ENCODE measurements around the gene USH1C.

The USH1C gene

DNA sequence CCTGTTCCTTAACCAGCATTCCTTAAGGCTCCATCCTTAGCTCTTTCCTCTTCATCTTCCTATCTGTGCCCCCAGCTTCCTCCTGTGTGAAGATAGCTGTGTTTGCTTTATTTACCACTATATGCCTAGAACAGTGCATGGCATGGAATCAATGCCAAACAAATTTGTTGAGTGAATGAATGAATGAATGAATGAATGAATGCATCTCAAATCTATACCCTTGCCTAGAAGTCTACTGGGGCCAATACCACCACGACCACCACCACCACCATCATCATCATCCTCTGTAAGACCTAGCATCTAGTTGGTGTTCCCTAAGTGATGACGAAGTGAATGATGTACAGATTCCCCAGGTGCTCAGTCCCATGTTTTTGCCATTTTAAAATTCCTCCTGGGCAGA is 2.0 kb upstream of the USH1C start:
- no peak for DNase-seq

DNA sequence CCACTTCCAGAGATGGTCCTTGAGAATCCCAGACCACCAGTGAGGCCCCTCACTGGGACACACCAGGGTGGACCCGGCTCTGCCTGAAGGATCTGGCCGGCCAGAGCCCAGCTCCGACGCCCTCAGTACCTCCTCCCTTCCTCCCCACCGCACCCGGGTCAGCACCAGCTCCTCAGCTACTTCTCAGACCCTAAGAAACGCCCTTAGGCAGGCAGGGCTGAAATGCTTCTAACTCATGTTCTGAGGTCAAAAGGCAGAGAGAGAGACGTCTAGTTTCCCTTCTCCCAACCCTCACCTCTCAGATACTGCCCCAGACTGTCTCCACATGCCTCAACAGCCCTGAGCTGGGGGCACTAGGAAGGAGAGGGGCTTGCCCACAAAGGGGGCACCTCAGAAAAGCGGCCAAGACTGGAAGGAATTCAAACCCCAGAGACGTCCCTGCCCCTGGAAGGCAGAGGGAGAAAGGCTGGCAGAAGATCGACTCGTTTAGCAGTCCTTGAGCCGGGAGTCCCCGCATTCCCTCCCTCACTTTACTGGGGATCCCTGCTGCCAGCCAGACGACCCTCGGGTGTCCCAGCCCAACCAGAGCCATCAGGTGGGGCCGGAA is 539 bp downstream of the USH1C start:
- DNase-seq, result no peak

DNA sequence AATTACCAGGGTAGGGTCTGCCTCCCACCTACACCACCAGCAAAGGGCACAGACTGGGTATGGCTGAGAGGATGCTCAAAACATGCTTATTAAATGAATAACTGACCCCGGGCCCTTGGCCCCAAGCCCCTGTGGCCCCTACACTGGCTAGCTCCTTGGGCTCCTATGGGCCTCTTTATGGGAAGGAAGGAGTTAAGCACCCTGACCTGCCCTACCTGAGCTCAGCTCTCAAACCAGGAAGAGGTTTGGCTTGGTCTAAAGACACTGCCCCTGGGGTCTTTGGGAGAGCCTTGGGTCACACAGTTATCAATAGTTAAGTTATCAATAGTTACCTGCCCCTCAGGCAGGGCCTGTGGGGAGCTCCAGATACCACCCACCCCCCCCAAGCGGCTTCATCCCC is 1.2 kb downstream of the USH1C start:
- no peak for DNase-seq

DNA sequence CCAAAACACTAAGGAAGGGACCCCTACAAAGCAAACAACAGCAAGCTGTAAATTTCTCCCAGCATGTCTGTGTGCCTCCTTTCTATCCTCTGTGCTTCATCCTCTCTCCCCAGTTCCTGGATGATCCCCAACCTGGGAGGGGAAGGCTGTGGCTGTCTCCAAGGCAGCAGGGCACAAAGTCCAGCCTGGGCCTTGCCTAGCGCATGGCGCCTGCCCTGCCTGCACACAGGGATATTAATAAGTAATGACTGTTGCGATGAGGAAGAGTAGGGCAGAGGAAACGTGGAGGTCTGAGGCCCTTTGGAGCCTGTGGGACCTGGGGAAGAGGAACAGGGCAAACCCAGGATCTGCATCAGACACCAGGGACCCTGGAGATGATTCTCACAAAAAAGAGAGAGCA is 2.0 kb downstream of the USH1C start:
- no peak for DNase-seq

DNA sequence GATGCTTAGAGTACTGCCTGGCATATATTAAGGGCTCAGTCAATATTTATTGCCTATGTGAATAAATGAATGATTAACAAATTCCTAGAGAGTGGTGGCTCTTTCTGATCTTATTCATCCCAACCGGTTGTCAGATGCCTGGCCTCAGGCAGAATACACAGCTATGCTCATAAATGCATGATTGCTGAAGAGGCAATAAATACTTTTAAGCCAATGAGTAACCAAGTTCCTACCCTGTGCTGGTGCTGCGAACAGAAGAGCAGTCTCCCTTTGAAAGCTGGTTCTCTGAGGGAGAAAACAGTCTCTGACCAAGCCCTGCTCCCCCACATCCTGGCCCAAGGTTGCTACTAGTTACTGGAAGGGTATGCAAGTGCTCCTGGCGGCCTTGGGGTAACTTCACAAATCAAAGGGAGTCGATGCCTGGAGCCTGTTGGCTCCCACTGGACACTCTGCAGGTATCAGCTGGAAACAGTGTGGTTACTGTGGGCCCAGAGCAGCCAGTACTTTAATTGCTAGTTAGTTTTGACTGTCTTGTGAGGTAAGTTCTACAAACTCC is 2.8 kb downstream of the USH1C start:
- DNase-seq, result no peak

DNA sequence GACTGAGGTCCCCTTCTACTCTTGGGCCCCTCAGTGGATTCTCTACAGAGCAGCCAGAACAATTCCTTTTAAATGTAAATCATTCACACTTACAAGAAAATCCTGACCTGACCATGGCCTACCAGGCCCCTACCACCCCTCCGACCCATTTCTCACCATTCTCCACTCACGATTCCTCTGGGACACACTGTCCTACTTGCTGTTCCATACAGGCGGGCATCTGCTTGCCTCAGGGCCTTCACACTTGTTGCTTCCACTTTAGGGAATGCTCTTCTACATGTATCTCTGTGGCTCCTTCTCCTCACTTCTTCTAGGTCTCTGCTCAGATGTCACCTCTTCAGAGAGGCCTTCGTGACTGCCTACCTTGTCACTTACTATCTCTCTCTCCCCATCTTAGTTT is 3.4 kb downstream of the USH1C start:
- no peak for DNase-seq

DNA sequence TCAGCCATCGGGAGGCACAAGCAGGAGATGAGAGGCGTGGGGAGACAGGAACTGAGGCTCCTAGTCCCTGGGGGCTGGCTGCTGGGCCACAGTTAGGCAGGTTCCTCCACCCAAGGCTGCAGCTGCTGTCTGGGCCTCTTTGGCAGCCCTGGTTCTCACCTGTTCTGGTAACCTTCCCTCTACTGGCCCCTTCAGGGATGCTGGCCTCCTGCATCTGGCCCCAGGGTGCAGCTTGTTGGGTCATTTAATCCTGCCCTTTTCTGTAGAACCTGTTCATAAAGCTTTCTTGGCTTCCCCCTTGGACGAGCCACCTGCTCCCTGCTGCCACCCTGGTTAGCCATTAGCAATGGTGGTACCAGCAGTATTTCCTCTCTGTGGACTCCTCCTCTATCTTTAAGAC is 5.5 kb downstream of the USH1C start:
- no peak for DNase-seq

DNA sequence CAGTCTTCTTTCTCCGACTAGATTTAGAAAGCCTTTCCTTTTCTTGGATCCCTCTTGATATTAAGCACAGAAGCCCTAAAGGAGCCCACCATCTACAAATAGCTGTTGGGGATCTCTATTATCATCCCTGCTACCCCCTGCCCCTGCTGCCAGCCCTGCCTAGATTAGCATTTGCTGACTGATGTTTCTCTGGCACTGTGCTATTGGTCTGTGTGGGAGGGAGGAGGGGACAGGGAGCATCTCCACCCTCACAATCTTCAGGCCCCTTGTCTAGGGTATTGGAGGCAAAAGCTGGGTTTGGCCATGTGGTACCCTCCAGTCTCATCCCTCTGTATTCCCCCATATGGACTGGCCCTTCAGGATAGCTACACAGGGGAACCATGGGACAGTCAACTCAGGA is 6.2 kb downstream of the USH1C start:
- no peak for DNase-seq

DNA sequence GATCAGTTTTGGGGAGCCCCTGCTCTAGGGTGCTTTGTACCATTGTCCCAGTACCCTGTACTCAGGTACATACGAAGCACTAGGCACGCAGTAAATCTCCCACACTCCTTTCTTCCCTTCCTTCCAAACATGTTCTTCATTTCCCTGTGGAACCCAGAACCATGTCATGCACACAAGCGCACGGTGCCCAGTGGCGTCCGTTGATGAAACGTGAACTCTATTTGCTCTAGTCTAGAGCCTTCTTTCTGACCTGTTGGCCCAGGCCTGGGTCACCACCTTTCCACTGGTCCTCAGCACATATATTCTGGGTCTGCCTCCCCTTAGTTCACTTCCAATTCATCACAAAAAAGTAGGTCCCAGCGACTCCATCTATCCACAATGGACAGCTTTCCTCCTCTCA is 7.0 kb downstream of the USH1C start:
- DNase-seq, result no peak

DNA sequence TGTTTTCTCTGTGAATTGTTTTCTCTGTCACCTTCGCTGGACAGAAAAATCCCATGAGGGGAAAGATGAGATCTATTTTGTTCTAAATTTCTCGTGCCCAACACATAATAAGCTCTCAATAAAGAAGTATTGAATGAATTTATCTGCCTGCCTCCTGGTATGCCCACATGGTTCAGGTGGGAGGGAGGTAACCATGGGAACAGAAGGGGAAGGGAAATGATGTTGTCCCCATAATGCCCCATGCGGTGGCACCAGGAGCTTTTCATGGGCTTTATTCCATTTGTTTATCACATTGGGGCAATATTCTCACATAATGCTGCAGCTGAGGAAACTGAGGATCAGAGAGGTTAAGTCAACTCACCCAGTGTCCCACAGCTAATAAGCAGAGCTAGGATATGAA is 8.7 kb downstream of the USH1C start:
- DNase-seq, result no peak

DNA sequence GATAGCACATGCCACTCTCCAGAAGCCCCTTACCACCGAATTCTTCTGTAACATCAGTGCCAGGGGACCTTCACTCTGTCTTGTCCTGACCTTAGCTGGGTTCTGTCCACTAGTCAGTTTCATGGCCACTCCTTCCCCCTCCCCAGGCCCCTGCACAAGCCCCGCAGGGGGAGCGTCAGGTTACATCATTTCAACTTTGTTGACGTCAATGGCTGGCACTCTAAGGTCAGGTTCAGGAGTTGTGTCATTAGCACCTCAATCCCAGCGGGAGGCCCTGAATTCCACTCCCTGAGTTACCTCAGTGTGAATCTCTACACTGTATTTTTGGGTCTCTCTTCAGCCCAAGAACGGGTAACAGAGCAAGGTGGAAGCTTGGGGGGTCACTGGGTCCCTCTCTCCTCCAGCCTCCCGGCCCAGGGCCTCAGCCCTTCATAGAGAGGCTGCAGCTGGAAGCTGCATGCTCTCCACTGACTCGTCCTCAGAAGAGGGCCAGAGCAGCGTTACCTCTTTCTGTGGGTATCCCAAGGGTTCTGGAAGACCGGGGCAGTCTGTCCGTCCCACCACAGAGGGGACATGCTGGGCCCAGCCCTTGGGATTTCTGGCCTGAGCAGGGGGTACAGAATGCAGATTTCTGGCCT is 10.3 kb downstream of the USH1C start:
- no peak for DNase-seq

DNA sequence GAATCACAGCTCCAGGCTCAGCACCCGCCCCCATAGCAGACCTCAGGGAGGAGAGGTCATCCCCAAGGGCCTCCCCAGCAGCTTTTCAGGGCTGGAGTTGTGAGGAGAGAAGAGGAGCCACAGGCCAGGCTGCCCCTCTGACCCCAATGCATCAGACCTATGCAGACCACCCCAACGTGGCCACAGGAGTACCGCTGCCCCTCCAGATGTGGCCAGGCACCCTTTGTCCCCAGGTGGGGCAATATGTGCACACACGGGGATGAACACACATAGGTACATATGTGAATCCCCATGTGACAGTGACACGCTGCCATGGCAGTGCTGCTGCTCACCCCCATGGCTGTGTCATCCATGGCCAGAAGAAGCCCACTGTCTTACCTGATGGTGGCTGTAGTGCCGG is 10.9 kb downstream of the USH1C start:
- DNase-seq, result no peak

DNA sequence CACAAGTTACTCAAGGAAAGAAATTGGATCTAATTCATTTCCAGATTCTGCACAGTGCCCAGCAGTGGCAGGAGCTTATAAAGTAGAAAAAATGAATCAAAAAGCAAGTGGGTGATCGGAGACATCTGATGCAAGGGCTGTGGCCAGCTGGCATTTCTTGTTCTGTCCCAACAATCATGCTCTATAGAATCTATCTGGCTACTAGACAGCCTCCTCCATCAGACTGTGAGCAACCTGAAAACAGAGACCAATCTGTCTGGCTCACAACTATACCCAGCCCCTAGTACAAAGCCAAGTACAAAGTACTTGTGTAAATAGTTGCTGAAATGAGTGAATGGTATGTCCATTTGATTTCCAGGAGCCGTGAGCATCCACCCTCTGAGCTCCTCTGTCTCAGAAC is 11.4 kb downstream of the USH1C start:
- DNase-seq, result no peak

DNA sequence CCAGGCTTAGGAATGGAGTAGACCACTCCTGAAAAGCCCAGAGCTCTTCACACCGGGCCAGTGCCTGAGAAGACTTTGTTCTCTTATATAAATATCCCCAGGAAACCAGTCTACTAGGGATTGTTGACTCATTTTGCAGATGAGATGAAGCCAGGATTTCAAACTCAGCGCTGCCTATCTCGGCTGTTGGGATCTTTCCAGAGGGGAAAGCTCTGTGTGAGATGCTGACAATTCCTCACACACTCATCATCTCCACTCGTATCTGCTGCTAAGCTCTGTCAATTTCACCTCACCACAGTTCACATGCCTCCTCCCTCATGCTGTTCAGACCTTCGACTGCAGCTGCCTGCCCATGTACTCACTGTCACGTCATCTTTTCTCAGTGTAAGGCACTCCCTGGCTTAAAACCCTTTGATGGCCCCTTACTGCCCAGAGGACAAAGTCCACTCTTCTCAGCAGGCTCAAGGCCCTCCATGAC is 12.5 kb downstream of the USH1C start:
- DNase-seq, result no peak

DNA sequence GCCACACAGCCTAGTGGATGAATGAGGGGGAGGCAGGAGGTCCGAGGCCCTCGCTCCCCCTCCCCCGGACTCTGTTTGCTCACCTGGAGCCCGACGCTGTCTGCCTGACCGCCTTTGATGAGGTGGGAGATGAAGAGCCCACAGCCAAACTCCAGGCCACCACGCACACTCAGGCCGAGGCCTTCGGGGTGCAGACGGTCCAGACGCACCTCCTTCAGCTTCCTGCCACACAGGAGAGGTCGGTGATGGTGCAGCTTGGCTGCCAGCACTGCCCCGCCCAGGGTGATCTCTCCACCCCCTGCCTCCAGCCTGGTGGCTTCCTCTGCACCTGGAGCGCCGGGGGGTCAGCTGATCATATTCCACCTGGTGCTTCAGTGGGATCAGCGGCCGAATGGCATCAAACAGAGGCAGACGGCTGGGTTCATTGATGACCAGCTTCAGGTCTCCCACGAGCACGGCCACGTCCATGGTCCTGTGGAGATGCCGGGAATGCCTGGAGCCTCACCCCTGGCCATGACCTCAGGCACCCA is 13.1 kb downstream of the USH1C start:
- DNase-seq, result no peak

DNA sequence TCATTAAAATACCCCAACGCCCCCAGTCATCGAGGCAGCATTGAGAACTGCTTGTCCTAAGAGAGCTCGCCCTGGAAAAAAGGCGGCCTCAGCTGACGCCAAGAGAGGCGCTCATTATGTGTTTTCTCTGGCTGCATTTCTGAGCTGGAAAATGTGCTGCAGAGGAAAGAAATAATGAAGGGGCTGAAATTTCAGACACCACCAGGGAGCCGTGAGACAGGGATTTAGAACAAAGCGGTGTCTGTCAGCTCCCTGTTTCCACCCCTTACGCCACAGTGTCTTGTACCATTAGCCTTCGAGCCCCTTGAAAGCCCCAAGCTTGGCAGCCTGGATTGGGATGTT is 14.4 kb downstream of the USH1C start:
- DNase-seq, result no peak

DNA sequence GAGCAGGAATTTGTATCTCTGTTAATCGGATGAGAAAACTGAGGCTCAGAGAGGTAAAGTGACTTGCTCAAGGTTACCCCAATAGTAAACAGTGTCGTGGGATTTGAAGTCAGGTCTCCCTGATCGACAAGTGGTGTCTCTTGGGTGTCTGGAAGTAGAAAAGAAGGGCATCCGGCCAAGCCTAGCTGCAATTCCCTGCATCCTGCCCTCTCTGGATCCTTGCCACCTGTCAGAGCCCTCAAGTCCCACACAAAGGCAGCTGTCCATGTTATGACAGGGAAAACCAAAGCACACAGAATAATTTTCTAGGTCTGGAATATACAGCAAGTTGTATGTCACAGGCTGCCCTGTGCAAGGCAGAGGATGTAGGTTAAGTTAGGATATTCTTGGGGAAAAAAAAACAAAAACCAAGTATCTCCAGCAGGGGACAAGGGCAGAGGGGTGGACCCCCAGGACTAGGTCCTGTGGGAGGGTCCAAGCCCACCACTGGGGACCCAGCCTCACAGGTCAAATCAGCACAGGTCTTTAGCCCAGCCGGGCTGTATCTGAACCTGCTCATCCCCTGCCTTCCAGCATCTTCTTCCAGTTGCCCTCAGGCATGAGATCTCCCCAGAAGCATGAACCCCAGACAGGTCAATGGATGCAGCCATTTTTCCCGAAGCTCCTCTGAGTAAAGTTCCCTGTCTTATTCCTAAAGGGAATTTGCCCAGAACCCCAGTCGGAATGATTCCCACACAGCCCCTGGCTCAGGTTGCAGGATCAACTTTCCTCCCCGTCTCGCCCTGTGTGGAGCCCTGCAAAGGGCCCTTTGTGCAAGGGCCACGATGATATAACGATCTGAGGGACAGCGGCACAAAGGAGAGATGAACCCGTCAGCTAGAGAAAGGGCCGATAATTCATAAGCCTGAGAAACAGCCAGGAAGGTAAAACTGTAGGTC is 15.0 kb downstream of the USH1C start:
- DNase-seq, result no peak

DNA sequence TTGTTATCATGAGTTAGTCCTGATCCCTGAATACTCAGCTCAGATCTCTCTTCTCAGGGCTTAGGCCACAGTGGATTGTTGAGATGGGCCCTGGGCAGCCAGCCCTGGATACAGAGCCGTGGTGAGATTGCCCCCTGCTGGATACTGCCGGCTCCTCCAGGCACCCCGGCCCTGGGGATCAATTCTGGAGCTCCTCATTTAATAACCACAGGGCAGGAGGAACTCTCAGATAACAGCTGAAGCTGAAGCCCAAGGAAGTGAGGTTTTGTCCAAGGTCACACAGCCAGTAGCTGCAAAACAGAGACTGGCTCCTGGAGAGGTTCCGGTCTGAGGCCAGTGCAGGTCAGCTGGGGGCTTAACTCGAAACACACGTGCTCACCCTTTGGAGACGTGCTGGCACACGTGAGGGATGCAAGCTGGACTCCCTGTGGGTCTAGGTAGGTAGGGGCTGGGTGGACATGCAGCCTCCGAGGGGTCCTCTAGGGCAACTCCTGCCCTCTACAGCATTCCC is 16.0 kb downstream of the USH1C start:
- DNase-seq, result peak; percentile 50

DNA sequence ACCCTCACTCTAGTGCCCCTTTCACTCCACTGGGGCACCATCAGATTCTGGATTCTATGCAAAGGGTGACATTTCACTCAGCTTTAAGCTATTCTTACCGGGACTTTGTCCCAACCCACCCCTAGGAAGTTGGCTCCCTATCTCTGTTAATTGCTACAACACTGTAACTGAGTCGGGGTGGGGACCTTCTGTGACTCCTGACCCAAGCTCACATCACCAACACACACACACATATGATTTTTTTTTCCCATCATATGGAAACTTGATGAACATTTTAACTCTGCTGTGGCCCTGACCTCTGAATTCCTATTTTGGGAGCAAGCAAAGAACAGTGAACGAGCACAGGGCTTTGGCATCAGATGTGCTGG is 16.6 kb downstream of the USH1C start:
- no peak for DNase-seq

DNA sequence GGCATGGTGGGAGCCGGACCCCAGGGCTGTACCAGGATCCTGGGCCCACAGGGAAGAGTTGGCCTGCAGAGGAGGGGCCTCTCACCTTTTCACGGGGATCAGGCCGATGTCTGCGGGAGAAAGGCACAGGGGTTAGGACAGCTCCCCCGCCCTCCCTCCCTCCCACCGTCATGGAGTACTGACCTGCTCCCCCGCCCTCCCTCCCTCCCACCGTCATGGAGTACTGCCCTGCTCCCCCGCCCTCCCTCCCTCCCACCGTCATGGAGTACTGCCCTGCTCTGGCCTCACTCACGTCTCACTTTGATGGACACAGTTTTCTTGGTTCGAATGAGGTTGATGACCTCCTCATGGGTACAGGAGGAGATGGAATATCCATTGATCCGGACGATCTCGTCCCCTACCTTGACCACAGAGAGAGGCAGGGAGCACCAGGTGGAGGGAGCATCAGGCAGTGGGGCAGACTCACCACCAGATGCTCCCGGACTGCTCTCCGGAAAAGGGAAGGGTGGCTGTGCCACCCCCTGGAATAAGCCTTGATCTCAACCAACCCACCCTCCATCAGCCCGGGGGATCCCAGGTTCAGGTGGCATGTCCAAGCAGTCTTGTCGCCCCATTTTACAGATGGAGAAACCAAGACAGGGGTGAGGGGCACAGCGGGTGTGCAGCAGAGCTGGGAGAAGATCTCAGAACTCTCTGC is 17.1 kb downstream of the USH1C start:
- DNase-seq, result no peak

DNA sequence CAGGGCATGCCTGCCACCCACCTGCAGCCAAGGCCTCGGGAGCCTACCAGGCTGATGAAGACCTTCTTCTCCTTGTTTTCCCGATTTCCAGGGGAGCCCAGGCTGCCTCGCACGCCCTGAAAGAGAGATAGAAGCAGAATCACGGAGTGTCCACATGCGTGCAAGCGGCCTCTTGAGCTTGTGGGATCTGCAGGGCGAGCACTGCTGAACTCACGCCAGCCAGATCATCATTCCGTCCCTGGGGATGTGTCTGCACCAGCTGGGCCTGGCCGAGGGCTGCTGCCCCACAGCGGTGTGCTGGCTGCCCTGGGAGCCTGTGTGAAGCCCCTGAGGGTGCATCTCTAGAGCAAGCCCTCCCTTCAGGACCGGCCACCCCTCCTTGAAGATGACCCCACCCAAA is 17.9 kb downstream of the USH1C start:
- DNase-seq, result no peak

DNA sequence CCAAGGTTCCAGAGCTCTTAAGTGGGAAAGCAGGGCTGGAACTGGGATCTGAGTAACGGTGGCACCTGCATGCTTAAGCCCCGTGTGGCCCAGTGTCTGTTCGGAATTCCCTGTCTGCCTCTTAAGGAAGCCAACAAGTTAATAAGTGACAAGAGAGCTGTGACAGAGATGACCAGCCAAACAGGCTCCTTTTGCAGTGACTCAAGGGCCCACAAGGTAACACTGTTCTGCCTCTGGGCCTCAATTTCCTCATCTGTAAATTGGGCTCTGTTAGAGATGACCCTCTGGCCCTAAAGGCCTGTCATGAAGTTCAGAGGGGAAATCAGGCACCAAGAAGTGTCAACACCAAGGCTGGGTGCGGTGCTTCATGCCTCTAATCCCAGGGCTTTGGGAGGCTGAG is 18.6 kb downstream of the USH1C start:
- no peak for DNase-seq

DNA sequence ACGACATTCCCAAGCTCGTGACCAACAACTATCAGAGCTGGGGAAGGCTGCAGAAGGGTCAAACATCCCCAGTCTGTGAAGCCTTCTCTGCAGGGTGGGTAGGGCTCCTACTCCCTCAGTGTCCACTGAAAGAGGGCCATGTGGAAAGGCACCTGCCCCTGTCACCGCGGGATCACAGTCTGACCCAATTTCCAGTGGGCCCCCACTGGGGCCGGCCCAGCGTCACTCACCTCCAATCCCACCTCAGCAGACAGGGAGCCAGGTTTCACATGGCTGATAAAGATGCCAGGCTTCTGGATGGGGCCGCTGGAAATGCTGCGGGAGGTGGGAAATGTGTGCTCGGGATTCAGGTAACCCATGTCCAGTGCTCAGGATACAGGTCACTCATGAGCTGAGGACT is 20.0 kb downstream of the USH1C start:
- no peak for DNase-seq
